ENCODE results near the gene IPO4. TPM values are rescaled to one million over a fixed set of nuclear protein-coding genes. Genes with fewer than 3 reads are reported as not detected.

IPO4 gene
- total RNA-seq, 4 donors from 2014 or later, result 43.0 to 90.5 (median 58.0) TPM

DNA sequence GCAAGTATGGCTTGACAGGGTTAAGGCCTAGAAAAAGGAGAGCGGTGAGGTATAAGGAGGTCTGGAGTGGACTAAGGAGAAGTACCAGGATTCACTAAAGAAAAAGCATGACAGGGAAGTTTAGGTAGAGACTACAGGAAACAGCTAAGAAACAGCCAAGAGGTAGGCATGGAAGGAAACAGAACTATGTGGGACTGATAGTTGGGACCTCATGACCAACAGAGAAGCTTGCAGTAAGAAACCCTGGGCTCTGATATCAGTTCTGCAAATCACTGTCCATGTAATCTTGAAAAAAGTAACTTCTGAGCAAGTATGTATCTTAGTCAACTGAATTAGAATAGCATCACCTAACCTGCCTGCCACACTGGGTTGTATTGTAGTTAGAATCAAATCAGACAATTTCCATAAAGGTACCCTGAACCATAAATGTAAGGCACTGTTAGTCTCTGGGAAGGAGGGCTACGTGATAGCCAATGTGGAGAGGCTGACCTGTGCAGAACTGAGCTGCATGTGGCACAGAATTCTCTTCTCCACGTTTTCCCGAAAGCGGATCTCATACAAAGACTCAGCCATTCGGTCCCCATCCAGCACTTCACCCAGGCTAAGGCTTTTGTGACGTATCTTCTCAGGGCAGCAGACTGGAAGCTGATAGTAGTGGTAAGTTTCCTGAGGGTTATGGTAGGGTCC lies 5.7 kb upstream of the IPO4 start:
- TF ChIP-seq, protein P1, sequence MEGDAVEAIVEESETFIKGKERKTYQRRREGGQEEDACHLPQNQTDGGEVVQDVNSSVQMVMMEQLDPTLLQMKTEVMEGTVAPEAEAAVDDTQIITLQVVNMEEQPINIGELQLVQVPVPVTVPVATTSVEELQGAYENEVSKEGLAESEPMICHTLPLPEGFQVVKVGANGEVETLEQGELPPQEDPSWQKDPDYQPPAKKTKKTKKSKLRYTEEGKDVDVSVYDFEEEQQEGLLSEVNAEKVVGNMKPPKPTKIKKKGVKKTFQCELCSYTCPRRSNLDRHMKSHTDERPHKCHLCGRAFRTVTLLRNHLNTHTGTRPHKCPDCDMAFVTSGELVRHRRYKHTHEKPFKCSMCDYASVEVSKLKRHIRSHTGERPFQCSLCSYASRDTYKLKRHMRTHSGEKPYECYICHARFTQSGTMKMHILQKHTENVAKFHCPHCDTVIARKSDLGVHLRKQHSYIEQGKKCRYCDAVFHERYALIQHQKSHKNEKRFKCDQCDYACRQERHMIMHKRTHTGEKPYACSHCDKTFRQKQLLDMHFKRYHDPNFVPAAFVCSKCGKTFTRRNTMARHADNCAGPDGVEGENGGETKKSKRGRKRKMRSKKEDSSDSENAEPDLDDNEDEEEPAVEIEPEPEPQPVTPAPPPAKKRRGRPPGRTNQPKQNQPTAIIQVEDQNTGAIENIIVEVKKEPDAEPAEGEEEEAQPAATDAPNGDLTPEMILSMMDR (IDR thresholded peaks at IDR 0.05), result no peak
- no peak for TF ChIP-seq POLR2A (IDR thresholded peaks at IDR 0.05)
- no peak for TF ChIP-seq POLR2AphosphoS5 (IDR thresholded peaks at IDR 0.05)
- no peak for TF ChIP-seq EP300 (IDR thresholded peaks at IDR 0.05)
- whole genome bisulfite sequencing, result 72% methylated on average over 7 of the region's 7 CpGs
- peaks cover 25% of the 10 kb centered on the region for H3K36me3 ChIP-seq
- no peak for DNase-seq (ENCODE audit: low spot score in 2 of 2)
- peaks cover 51% of the 10 kb centered on the region for H3K4me1 ChIP-seq
- peak overlapping the region; percentile 99 for H3K4me3 ChIP-seq
- H3K27me3 ChIP-seq, result no peaks in the 10 kb centered on the region
- peak overlapping the region; percentile 97 for H3K27ac ChIP-seq
- H3K9me3 ChIP-seq, result no peaks in the 10 kb centered on the region

DNA sequence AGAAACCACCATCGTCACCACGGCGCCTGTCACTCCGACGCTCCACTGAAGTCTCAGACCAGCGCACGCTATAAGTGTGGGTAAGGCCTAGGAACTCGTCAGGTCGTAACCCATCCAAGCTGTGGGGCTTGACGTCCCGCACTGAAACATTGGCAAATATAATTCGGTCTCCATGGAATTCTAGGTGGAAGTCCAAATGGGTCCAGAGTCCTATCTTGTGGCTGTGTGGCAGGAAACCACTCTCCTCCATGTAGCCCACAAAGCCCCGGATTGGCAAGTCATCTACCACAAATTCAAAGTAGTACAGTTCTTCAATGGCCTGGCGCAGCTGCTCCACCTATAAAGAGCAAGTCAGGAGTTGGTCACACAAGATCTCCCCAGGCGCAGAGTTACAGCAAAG lies 4.3 kb upstream of the IPO4 start:
- TF ChIP-seq POLR2AphosphoS5 (IDR thresholded peaks at IDR 0.05) (no peak), EP300 (IDR thresholded peaks at IDR 0.05) (no peak), POLR2A (IDR thresholded peaks at IDR 0.05) (no peak)
- TF ChIP-seq, protein P1 (IDR thresholded peaks at IDR 0.05), result no peak

DNA sequence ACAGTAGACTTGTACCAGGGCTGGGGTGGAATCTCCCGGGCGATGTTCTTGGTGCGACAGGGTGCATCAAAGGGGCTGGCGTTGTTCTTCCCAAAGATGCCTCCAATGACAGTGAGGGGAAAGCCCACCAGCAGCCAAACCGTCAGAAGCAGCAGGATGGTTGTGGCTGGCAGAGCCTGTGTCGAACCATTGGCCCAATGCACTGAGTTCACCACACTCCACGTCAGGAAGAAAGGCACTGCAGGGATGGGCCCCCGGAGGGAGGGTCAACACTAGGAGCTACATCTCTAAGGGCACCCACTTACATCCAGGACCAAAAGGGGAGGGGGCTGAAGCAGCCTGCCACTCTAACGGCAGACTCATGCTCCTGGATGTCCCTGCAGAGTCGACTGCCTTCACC lies 1.8 kb upstream of the IPO4 start:
- H3K4me1 ChIP-seq, result peaks cover 47% of the 10 kb centered on the region
- 85% methylated on average over 10 of the region's 10 CpGs for WGBS
- TF ChIP-seq, protein P1 (IDR thresholded peaks at IDR 0.05), result no peak
- TF ChIP-seq POLR2A (IDR thresholded peaks at IDR 0.05), result no peak
- TF ChIP-seq EP300 (IDR thresholded peaks at IDR 0.05), result no peak
- TF ChIP-seq POLR2AphosphoS5 (IDR thresholded peaks at IDR 0.05), result no peak
- H3K36me3 ChIP-seq, result peaks cover 39% of the 10 kb centered on the region
- no peaks in the 10 kb centered on the region for H3K27me3 ChIP-seq
- H3K4me3 ChIP-seq, result no peak overlapping the region
- no peaks in the 10 kb centered on the region for H3K9me3 ChIP-seq
- no peak for DNase-seq (ENCODE audit: low spot score in 2 of 2)
- no peak overlapping the region for H3K27ac ChIP-seq

More for the DNA sequence above, 4.3 kb upstream of the IPO4 start:
- Histone ChIP-seq H3K9me3 (no peaks in the 10 kb centered on the region), H3K4me3 (no peak overlapping the region), H3K4me1 (peaks cover 57% of the 10 kb centered on the region), H3K36me3 (peaks cover 25% of the 10 kb centered on the region), H3K27ac (no peak overlapping the region), H3K27me3 (no peaks in the 10 kb centered on the region)
- no peak for DNase-seq (ENCODE audit: low spot score in 2 of 2)
- 94% methylated on average over 15 of the region's 15 CpGs for WGBS

DNA sequence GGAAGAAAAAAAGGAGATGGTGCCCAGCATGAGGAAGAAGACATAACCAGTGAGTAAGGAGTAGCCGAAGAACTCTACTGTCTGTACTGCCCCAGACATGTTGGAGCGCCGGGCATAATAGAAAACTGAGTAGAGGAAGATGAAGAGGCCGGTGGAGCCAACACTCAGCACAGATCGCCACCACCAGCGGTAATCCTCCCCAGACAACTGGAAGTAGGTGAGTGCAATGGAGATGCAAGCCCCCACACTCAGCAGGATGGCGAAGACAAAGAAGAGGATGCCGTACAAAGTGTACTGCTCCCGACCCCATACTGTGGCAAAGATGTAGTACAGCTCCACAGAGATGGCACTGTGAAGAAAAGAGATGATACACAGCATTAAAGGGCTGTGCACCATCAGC lies 844 bp upstream of the IPO4 start:
- peaks cover 48% of the 10 kb centered on the region for H3K36me3 ChIP-seq
- no peaks in the 10 kb centered on the region for H3K9me3 ChIP-seq
- H3K27me3 ChIP-seq, result no peaks in the 10 kb centered on the region
- TF ChIP-seq, protein P1 (IDR thresholded peaks at IDR 0.05), result no peak
- TF ChIP-seq EP300 (IDR thresholded peaks at IDR 0.05), result no peak
- TF ChIP-seq POLR2A (IDR thresholded peaks at IDR 0.05), result no peak
- TF ChIP-seq POLR2AphosphoS5 (IDR thresholded peaks at IDR 0.05), result no peak
- H3K4me1 ChIP-seq, result peaks cover 41% of the 10 kb centered on the region
- H3K27ac ChIP-seq, result no peak overlapping the region
- no peak for DNase-seq (ENCODE audit: low spot score in 2 of 2)
- no peak overlapping the region for H3K4me3 ChIP-seq
- 93% methylated on average over 9 of the region's 9 CpGs for WGBS

DNA sequence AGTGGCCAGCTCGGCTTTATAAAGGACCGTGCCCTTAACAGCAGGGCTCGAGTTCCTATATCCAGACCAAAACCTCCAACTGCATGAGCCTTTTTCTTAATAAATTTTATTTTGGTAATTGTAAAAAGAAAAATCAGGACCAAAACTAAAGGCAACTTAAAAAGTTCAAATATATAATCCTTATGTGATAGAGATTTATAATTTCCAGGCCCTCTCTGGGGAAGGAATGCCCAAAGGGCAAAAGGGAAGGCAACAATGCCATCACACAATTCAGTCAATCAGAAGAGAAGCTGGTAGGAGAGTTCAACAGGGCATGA lies 401 bp upstream of the IPO4 start:
- H3K9me3 ChIP-seq, result no peaks in the 10 kb centered on the region
- peak overlapping the region; percentile 90 for H3K4me3 ChIP-seq
- peak overlapping the region; percentile 74 for H3K27ac ChIP-seq
- peaks cover 53% of the 10 kb centered on the region for H3K36me3 ChIP-seq
- no peak for DNase-seq (ENCODE audit: low spot score in 2 of 2)
- peaks cover 37% of the 10 kb centered on the region for H3K4me1 ChIP-seq
- TF ChIP-seq POLR2AphosphoS5 (IDR thresholded peaks at IDR 0.05) (no peak), POLR2A (IDR thresholded peaks at IDR 0.05) (no peak), EP300 (IDR thresholded peaks at IDR 0.05) (no peak)
- TF ChIP-seq, protein P1 (IDR thresholded peaks at IDR 0.05), result no peak
- H3K27me3 ChIP-seq, result no peaks in the 10 kb centered on the region
- WGBS, result 0% methylated on average over 3 of the region's 3 CpGs

Measured in suprapubic skin (tissue), 4 donors.